Measurements from ENCODE around the gene TMIGD1. TPM values are rescaled to one million over a fixed set of nuclear protein-coding genes. Genes with fewer than 3 reads are reported as not detected.

The TMIGD1 gene
- total RNA-seq: not detected
- not detected for polyA plus RNA-seq (2013, experiment 1 of 2)
- 0.04 TPM for polyA plus RNA-seq (2013, experiment 2 of 2)
- total RNA-seq: 0 to 0.31 (median 0) reads per million in 172 experiments

DNA sequence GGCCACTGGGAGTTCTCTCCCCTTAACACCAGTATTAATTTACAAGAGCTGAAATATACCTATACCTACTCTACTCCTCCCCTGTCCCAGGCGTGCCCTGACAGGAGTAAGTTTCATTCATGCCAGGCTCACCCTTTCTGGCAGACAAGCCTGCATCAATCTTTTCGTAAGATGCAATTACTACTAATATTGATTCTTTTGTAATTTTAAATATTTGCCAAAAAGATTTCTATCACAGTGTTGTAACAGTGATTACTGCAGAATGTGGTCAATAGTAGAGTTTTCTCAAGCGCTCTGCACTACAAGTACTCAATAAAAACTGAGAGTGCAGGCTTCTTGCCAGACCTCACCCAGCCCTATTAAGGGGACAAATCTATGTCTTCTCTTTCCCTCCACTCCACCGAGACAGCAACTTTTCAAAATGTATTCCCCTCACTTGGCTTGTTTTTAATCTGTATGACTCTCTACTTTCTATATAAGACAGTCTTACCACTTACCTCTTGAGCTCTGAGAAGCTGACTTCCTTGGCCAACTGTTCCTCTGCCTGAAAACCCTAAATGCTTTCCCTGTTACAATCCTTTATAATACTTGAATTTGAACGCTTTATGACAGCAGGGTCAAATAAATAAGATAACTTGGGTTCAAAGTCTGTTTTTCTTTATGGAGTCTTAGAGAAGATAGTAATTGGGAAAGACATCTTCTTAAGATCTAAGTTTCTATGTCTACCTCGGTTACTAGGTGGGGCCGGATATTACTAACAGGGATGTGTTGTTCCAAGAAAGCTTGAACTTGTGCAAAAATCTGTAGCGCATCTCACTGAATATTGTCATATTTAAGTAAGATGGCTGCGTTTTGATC is at the start of gene TMIGD1:
TSS of gene TMIGD1 (minus strand) at position 555 of the 858 bp plus-strand sequence. CDS start 1,924 bp downstream, outside the sequence.
- intact Hi-C loops (cut with DNase I, micrococcal nuclease): no loop called here
- peak within 1 kb of the TSS; percentile 60 to 64 for H3K27ac ChIP-seq (ENCODE audit: low read depth in 1 of 2, low read length in 2 of 2)
- POLR2A ChIA-PET: interaction anchor here (0.7 to 1.5 kb wide), 4 partner anchors 10 to 152 kb away, joined by 3 to 5 read pairs (median 4); no protein-coding TSS in a partner anchor

GRCh38 chr17:30382345-30382744 is 48.5 kb upstream of the TMIGD1 start:
- no peak overlapping the region for H3K4me3 ChIP-seq (ENCODE audit: low read length)
- ATAC-seq (ENCODE audit: poor library complexity): no peak
- intact Hi-C loops (cut with DNase I, micrococcal nuclease): no loop called here
- peaks cover 27% of the 10 kb centered on the region for H3K4me1 ChIP-seq (ENCODE audit: insufficient read depth, low read length)
- Mint-ChIP-seq H3K27ac (no peak overlapping the region), H3K9me3 (no peaks in the 10 kb centered on the region), H3K4me1 (ENCODE audit: low read depth) (peaks cover 59% of the 10 kb centered on the region), H3K4me3 (no peak overlapping the region), H3K36me3 (ENCODE audit: low read depth) (peaks cover 23% of the 10 kb centered on the region), H3K27me3 (no peaks in the 10 kb centered on the region)
- H3K36me3 ChIP-seq (ENCODE audit: insufficient read depth, low read length): peaks cover 18% of the 10 kb centered on the region
- no peak overlapping the region for H3K27ac ChIP-seq (ENCODE audit: low read depth in 1 of 2, low read length in 2 of 2)
- H3K27me3 ChIP-seq (ENCODE audit: control insufficient read depth in 1 of 2, insufficient read depth in 2 of 2, low read length in 2 of 2): no peaks in the 10 kb centered on the region
- DNase-seq: no peak
- no peaks in the 10 kb centered on the region for H3K9me3 ChIP-seq (ENCODE audit: control insufficient read depth in 1 of 2, insufficient read depth in 1 of 2, low read length in 2 of 2)
- CTCF ChIA-PET: no interaction called here
- POLR2A ChIA-PET: no interaction called here
- TF ChIP-seq, protein P1, sequence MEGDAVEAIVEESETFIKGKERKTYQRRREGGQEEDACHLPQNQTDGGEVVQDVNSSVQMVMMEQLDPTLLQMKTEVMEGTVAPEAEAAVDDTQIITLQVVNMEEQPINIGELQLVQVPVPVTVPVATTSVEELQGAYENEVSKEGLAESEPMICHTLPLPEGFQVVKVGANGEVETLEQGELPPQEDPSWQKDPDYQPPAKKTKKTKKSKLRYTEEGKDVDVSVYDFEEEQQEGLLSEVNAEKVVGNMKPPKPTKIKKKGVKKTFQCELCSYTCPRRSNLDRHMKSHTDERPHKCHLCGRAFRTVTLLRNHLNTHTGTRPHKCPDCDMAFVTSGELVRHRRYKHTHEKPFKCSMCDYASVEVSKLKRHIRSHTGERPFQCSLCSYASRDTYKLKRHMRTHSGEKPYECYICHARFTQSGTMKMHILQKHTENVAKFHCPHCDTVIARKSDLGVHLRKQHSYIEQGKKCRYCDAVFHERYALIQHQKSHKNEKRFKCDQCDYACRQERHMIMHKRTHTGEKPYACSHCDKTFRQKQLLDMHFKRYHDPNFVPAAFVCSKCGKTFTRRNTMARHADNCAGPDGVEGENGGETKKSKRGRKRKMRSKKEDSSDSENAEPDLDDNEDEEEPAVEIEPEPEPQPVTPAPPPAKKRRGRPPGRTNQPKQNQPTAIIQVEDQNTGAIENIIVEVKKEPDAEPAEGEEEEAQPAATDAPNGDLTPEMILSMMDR (IDR thresholded peaks at IDR 0.05): no peak

More for the DNA sequence above, at the start of gene TMIGD1:
- Mint-ChIP-seq H3K27me3 (no peaks in the 10 kb centered on the region), H3K27ac (peak within 1 kb of the TSS; percentile 82), H3K9me3 (no peaks in the 10 kb centered on the region), H3K4me3 (peak within 1 kb of the TSS; percentile 72), H3K36me3 (ENCODE audit: low read depth) (no peaks in the 10 kb centered on the region), H3K4me1 (ENCODE audit: low read depth) (peaks cover 52% of the 10 kb centered on the region)
- TF ChIP-seq, protein P1 (IDR thresholded peaks at IDR 0.05): no peak
- no peaks in the 10 kb centered on the region for H3K36me3 ChIP-seq (ENCODE audit: insufficient read depth, low read length)
- no peaks in the 10 kb centered on the region for H3K9me3 ChIP-seq (ENCODE audit: control insufficient read depth in 1 of 2, insufficient read depth in 1 of 2, low read length in 2 of 2)
- no peak for ATAC-seq (ENCODE audit: poor library complexity)
- H3K27me3 ChIP-seq (ENCODE audit: control insufficient read depth in 1 of 2, insufficient read depth in 2 of 2, low read length in 2 of 2): no peaks in the 10 kb centered on the region
- DNase-seq: no peak
- H3K4me3 ChIP-seq (ENCODE audit: low read length): no peak within 1 kb of the TSS
- H3K4me1 ChIP-seq (ENCODE audit: insufficient read depth, low read length): peaks cover 30% of the 10 kb centered on the region
- CTCF ChIA-PET: interaction anchor here (1.2 kb wide), 1 partner anchor 11 kb away, joined by 5 read pairs; no protein-coding TSS in a partner anchor

DNA sequence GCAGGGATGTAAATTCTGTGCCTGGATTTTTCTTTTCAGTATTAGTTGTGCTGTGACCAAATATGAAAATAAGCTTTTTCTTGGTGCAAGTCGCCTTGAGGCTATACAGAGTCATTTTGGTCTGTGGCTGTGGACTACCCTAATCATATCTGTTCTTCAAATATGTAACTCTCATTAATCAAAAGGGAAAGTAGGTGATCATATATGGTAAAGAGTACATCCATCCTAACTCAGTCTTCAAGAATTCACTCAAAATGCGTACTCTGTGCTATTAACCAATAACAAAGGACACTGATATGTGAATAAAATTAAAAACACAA is 47.4 kb upstream of the TMIGD1 start:
- Mint-ChIP-seq H3K27me3 (no peaks in the 10 kb centered on the region), H3K4me1 (ENCODE audit: low read depth) (peaks cover 69% of the 10 kb centered on the region), H3K9me3 (no peaks in the 10 kb centered on the region), H3K4me3 (peak overlapping the region; percentile 86), H3K36me3 (ENCODE audit: low read depth) (peaks cover 16% of the 10 kb centered on the region), H3K27ac (no peak overlapping the region)
- peaks cover 12% of the 10 kb centered on the region for H3K36me3 ChIP-seq (ENCODE audit: insufficient read depth, low read length)
- ChIA-PET POLR2A (no interaction called here), CTCF (interaction anchor here (1.0 to 2.5 kb wide), 2 partner anchors 41 to 45 kb away, joined by 3 to 12 read pairs; no protein-coding TSS in a partner anchor)
- intact Hi-C loops (cut with DNase I, micrococcal nuclease): no loop called here
- ATAC-seq (ENCODE audit: poor library complexity): no peak
- no peak overlapping the region for H3K4me3 ChIP-seq (ENCODE audit: low read length)
- TF ChIP-seq, protein P1 (IDR thresholded peaks at IDR 0.05): no peak
- no peaks in the 10 kb centered on the region for H3K9me3 ChIP-seq (ENCODE audit: control insufficient read depth in 1 of 2, insufficient read depth in 1 of 2, low read length in 2 of 2)
- no peak overlapping the region for H3K27ac ChIP-seq (ENCODE audit: low read depth in 1 of 2, low read length in 2 of 2)
- DNase-seq: no peak
- H3K27me3 ChIP-seq (ENCODE audit: control insufficient read depth in 1 of 2, insufficient read depth in 2 of 2, low read length in 2 of 2): no peaks in the 10 kb centered on the region
- peaks cover 38% of the 10 kb centered on the region for H3K4me1 ChIP-seq (ENCODE audit: insufficient read depth, low read length)
